OCI-LY7 (cell line): ENCODE data around the gene EPAS1.

Experiments
- EZH2phosphoT487 ChIP-seq: fragments of 200-600 bp; sonication (generic); IDR thresholded peaks from 2 replicates; pipeline ENCODE4 v1.6.1; 2018; ENCODE audit warnings: low read depth, borderline replicate concordance, mild to moderate bottlenecking, mixed run types, antibody characterized with exemption, low read length, moderate library complexity, mixed read lengths
- TF ChIP-seq, protein P1 (sequence below): fragments of 200-600 bp; sonication (generic); conservative IDR thresholded peaks from 2 replicates; pipeline ENCODE4 v1.5.1; 2014; ENCODE audit warnings: mild to moderate bottlenecking, antibody characterized with exemption, low read length, moderate library complexity, mixed read lengths

DNA sequence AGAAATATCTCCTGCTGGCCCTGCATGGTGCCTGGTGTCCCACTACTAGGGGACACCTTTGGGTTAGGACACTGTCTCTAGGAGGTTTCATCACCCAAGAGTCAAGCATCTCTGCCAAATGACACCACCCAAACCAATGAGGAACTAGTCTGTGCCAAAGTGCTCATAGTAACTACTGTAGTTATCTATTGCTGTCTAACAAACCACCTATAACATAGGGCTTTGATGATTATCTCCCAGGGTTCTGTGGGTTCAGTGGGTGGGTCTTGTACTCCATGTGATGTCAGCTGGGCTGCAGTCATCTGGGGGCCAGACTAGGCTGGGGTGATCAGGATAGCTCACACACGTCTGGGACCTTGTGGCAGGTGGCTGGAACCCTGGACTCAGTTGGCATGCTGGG lies 59.8 kb downstream of the EPAS1 start:
- TF ChIP-seq, protein P1, sequence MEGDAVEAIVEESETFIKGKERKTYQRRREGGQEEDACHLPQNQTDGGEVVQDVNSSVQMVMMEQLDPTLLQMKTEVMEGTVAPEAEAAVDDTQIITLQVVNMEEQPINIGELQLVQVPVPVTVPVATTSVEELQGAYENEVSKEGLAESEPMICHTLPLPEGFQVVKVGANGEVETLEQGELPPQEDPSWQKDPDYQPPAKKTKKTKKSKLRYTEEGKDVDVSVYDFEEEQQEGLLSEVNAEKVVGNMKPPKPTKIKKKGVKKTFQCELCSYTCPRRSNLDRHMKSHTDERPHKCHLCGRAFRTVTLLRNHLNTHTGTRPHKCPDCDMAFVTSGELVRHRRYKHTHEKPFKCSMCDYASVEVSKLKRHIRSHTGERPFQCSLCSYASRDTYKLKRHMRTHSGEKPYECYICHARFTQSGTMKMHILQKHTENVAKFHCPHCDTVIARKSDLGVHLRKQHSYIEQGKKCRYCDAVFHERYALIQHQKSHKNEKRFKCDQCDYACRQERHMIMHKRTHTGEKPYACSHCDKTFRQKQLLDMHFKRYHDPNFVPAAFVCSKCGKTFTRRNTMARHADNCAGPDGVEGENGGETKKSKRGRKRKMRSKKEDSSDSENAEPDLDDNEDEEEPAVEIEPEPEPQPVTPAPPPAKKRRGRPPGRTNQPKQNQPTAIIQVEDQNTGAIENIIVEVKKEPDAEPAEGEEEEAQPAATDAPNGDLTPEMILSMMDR: no peak
- TF ChIP-seq EZH2phosphoT487: no peak
